Measurements from ENCODE around the gene PHLDB3.
A peak's percentile ranks its signal among the peaks of the same experiment; 100 is the strongest.
"Not testable (repeated sequence)": the region's sequence is repeated elsewhere in the genome, so short reads cannot be mapped to it uniquely, and the experiment has no call there.

PHLDB3 gene

GRCh38 chr19:43512399-43512798 lies 7.9 kb upstream of the PHLDB3 start:
- H3K9me3 ChIP-seq (ENCODE audit: control insufficient read depth, low read length); H3K27me3 ChIP-seq (replicated peaks; ENCODE audit: control insufficient read depth, insufficient read depth, low read length, poor library complexity, severe bottlenecking); H3K36me3 ChIP-seq (ENCODE audit: control insufficient read depth, insufficient read depth, low read length); H3K4me3 ChIP-seq (ENCODE audit: insufficient read depth, low read depth, low read length, poor library complexity, severe bottlenecking); H3K27ac ChIP-seq (ENCODE audit: insufficient read depth, low read length, poor library complexity, severe bottlenecking); DNase-seq; H3K4me1 ChIP-seq (ENCODE audit: control insufficient read depth, insufficient read depth, low read length, poor library complexity, severe bottlenecking): not testable (repeated sequence)

- H3K27ac ChIP-seq (ENCODE audit: insufficient read depth, low read length, poor library complexity, severe bottlenecking), result no peak overlapping the region
- no peaks in the 10 kb centered on the region for H3K27me3 ChIP-seq (replicated peaks; ENCODE audit: control insufficient read depth, insufficient read depth, low read length, poor library complexity, severe bottlenecking)
- peaks cover 9% of the 10 kb centered on the region for H3K36me3 ChIP-seq (ENCODE audit: control insufficient read depth, insufficient read depth, low read length)
- DNase-seq, result no peak
- H3K4me3 ChIP-seq (ENCODE audit: insufficient read depth, low read depth, low read length, poor library complexity, severe bottlenecking), result no peak overlapping the region
- H3K9me3 ChIP-seq (ENCODE audit: control insufficient read depth, low read length), result no peaks in the 10 kb centered on the region
- no peaks in the 10 kb centered on the region for H3K4me1 ChIP-seq (ENCODE audit: control insufficient read depth, insufficient read depth, low read length, poor library complexity, severe bottlenecking)
These were observed 6.8 kb upstream of the PHLDB3 start for GRCh38 chr19:43511324-43511723.

GRCh38 chr19:43510713-43511112 lies 6.2 kb upstream of the PHLDB3 start:
- H3K27me3 ChIP-seq (replicated peaks; ENCODE audit: control insufficient read depth, insufficient read depth, low read length, poor library complexity, severe bottlenecking), result no peaks in the 10 kb centered on the region
- no peak overlapping the region for H3K4me3 ChIP-seq (ENCODE audit: insufficient read depth, low read depth, low read length, poor library complexity, severe bottlenecking)
- no peaks in the 10 kb centered on the region for H3K9me3 ChIP-seq (ENCODE audit: control insufficient read depth, low read length)
- no peaks in the 10 kb centered on the region for H3K4me1 ChIP-seq (ENCODE audit: control insufficient read depth, insufficient read depth, low read length, poor library complexity, severe bottlenecking)
- H3K27ac ChIP-seq (ENCODE audit: insufficient read depth, low read length, poor library complexity, severe bottlenecking), result no peak overlapping the region
- peaks cover 9% of the 10 kb centered on the region for H3K36me3 ChIP-seq (ENCODE audit: control insufficient read depth, insufficient read depth, low read length)
- DNase-seq, result no peak

GRCh38 chr19:43507880-43508279 lies 3.3 kb upstream of the PHLDB3 start:
- peaks cover 11% of the 10 kb centered on the region for H3K4me1 ChIP-seq (ENCODE audit: control insufficient read depth, insufficient read depth, low read length, poor library complexity, severe bottlenecking)
- no peaks in the 10 kb centered on the region for H3K27me3 ChIP-seq (replicated peaks; ENCODE audit: control insufficient read depth, insufficient read depth, low read length, poor library complexity, severe bottlenecking)
- H3K4me3 ChIP-seq (ENCODE audit: insufficient read depth, low read depth, low read length, poor library complexity, severe bottlenecking), result no peak overlapping the region
- DNase-seq, result no peak
- peaks cover 9% of the 10 kb centered on the region for H3K36me3 ChIP-seq (ENCODE audit: control insufficient read depth, insufficient read depth, low read length)
- no peaks in the 10 kb centered on the region for H3K9me3 ChIP-seq (ENCODE audit: control insufficient read depth, low read length)
- H3K27ac ChIP-seq (ENCODE audit: insufficient read depth, low read length, poor library complexity, severe bottlenecking), result no peak overlapping the region

GRCh38 chr19:43506629-43507028 lies 2.1 kb upstream of the PHLDB3 start:
- Histone ChIP-seq H3K27me3 (replicated peaks; ENCODE audit: control insufficient read depth, insufficient read depth, low read length, poor library complexity, severe bottlenecking) (no peaks in the 10 kb centered on the region), H3K36me3 (ENCODE audit: control insufficient read depth, insufficient read depth, low read length) (peaks cover 9% of the 10 kb centered on the region), H3K4me3 (ENCODE audit: insufficient read depth, low read depth, low read length, poor library complexity, severe bottlenecking) (no peak overlapping the region), H3K9me3 (ENCODE audit: control insufficient read depth, low read length) (no peaks in the 10 kb centered on the region), H3K27ac (ENCODE audit: insufficient read depth, low read length, poor library complexity, severe bottlenecking) (no peak overlapping the region), H3K4me1 (ENCODE audit: control insufficient read depth, insufficient read depth, low read length, poor library complexity, severe bottlenecking) (peaks cover 11% of the 10 kb centered on the region)
- no peak for DNase-seq

GRCh38 chr19:43505941-43506340 lies 1.4 kb upstream of the PHLDB3 start:
- peaks cover 11% of the 10 kb centered on the region for H3K4me1 ChIP-seq (ENCODE audit: control insufficient read depth, insufficient read depth, low read length, poor library complexity, severe bottlenecking)
- no peaks in the 10 kb centered on the region for H3K27me3 ChIP-seq (replicated peaks; ENCODE audit: control insufficient read depth, insufficient read depth, low read length, poor library complexity, severe bottlenecking)
- no peaks in the 10 kb centered on the region for H3K9me3 ChIP-seq (ENCODE audit: control insufficient read depth, low read length)
- peak overlapping the region; percentile 42 for H3K27ac ChIP-seq (ENCODE audit: insufficient read depth, low read length, poor library complexity, severe bottlenecking)
- peaks cover 9% of the 10 kb centered on the region for H3K36me3 ChIP-seq (ENCODE audit: control insufficient read depth, insufficient read depth, low read length)
- DNase-seq, result no peak
- H3K4me3 ChIP-seq (ENCODE audit: insufficient read depth, low read depth, low read length, poor library complexity, severe bottlenecking), result no peak overlapping the region

GRCh38 chr19:43505186-43505456 lies 575 bp upstream of the PHLDB3 start:
- Histone ChIP-seq H3K4me1 (ENCODE audit: control insufficient read depth, insufficient read depth, low read length, poor library complexity, severe bottlenecking) (peaks cover 11% of the 10 kb centered on the region), H3K9me3 (ENCODE audit: control insufficient read depth, low read length) (no peaks in the 10 kb centered on the region), H3K4me3 (ENCODE audit: insufficient read depth, low read depth, low read length, poor library complexity, severe bottlenecking) (no peak overlapping the region), H3K27ac (ENCODE audit: insufficient read depth, low read length, poor library complexity, severe bottlenecking) (peak overlapping the region; percentile 85), H3K27me3 (replicated peaks; ENCODE audit: control insufficient read depth, insufficient read depth, low read length, poor library complexity, severe bottlenecking) (no peaks in the 10 kb centered on the region), H3K36me3 (ENCODE audit: control insufficient read depth, insufficient read depth, low read length) (peaks cover 9% of the 10 kb centered on the region)
- DNase-seq, result no peak

GRCh38 chr19:43503501-43504425 lies 783 bp downstream of the PHLDB3 start:
- Histone ChIP-seq H3K27me3 (replicated peaks; ENCODE audit: control insufficient read depth, insufficient read depth, low read length, poor library complexity, severe bottlenecking) (no peaks in the 10 kb centered on the region), H3K4me1 (ENCODE audit: control insufficient read depth, insufficient read depth, low read length, poor library complexity, severe bottlenecking) (peaks cover 11% of the 10 kb centered on the region), H3K36me3 (ENCODE audit: control insufficient read depth, insufficient read depth, low read length) (peaks cover 5% of the 10 kb centered on the region), H3K27ac (ENCODE audit: insufficient read depth, low read length, poor library complexity, severe bottlenecking) (peak overlapping the region; percentile 85), H3K9me3 (ENCODE audit: control insufficient read depth, low read length) (no peaks in the 10 kb centered on the region), H3K4me3 (ENCODE audit: insufficient read depth, low read depth, low read length, poor library complexity, severe bottlenecking) (peak overlapping the region; percentile 91)
- DNase-seq, result peak; percentile 98

GRCh38 chr19:43502419-43502976 lies 2.0 kb downstream of the PHLDB3 start:
- H3K27ac ChIP-seq (ENCODE audit: insufficient read depth, low read length, poor library complexity, severe bottlenecking), result no peak overlapping the region
- DNase-seq, result no peak
- H3K9me3 ChIP-seq (ENCODE audit: control insufficient read depth, low read length), result no peaks in the 10 kb centered on the region
- peaks cover 11% of the 10 kb centered on the region for H3K4me1 ChIP-seq (ENCODE audit: control insufficient read depth, insufficient read depth, low read length, poor library complexity, severe bottlenecking)
- peaks cover 7% of the 10 kb centered on the region for H3K36me3 ChIP-seq (ENCODE audit: control insufficient read depth, insufficient read depth, low read length)
- H3K4me3 ChIP-seq (ENCODE audit: insufficient read depth, low read depth, low read length, poor library complexity, severe bottlenecking), result no peak overlapping the region
- H3K27me3 ChIP-seq (replicated peaks; ENCODE audit: control insufficient read depth, insufficient read depth, low read length, poor library complexity, severe bottlenecking), result no peaks in the 10 kb centered on the region

- Histone ChIP-seq H3K4me3 (ENCODE audit: insufficient read depth, low read depth, low read length, poor library complexity, severe bottlenecking) (no peak overlapping the region), H3K27ac (ENCODE audit: insufficient read depth, low read length, poor library complexity, severe bottlenecking) (no peak overlapping the region)
These were observed 2.7 kb downstream of the PHLDB3 start for GRCh38 chr19:43501661-43502418.

More at GRCh38 chr19:43501661-43502418, 2.7 kb downstream of the PHLDB3 start:
- H3K4me1 ChIP-seq (ENCODE audit: control insufficient read depth, insufficient read depth, low read length, poor library complexity, severe bottlenecking), result peaks cover 11% of the 10 kb centered on the region
- DNase-seq, result no peak
- no peaks in the 10 kb centered on the region for H3K9me3 ChIP-seq (ENCODE audit: control insufficient read depth, low read length)
- peaks cover 11% of the 10 kb centered on the region for H3K36me3 ChIP-seq (ENCODE audit: control insufficient read depth, insufficient read depth, low read length)
- no peaks in the 10 kb centered on the region for H3K27me3 ChIP-seq (replicated peaks; ENCODE audit: control insufficient read depth, insufficient read depth, low read length, poor library complexity, severe bottlenecking)
